Ecto neural progenitor cell (in vitro differentiated cells): Measurements from ENCODE around the gene TMEM38A.
"Not testable (repeated sequence)": the region's sequence is repeated elsewhere in the genome, so short reads cannot be mapped to it uniquely, and the experiment has no call there.

Experiments
- DNase-seq: peaks from one replicate; pipeline ENCODE4 v3.0.0-alpha.2; 2018; ENCODE audit warnings: low spot score

Gene TMEM38A

GRCh38 chr19:16677055-16677454 is 16.1 kb downstream of the TMEM38A start:
- DNase-seq: no peak

GRCh38 chr19:16678498-16678897 is 17.6 kb downstream of the TMEM38A start:
- DNase-seq: no peak

- DNase-seq: no peak
These were observed 18.9 kb downstream of the TMEM38A start for GRCh38 chr19:16679811-16680210.

GRCh38 chr19:16682539-16682938 is 21.6 kb downstream of the TMEM38A start:
- no peak for DNase-seq

- DNase-seq: no peak
These were observed 23.3 kb downstream of the TMEM38A start for GRCh38 chr19:16684216-16684615.

GRCh38 chr19:16688084-16688483 is 27.1 kb downstream of the TMEM38A start:
- DNase-seq: no peak

- no peak for DNase-seq
These were observed 38.0 kb downstream of the TMEM38A start for GRCh38 chr19:16698914-16699313.

- DNase-seq: no peak
These were observed 41.2 kb downstream of the TMEM38A start for GRCh38 chr19:16702123-16702522.

GRCh38 chr19:16703677-16704076 is 42.7 kb downstream of the TMEM38A start:
- DNase-seq: no peak

GRCh38 chr19:16710870-16711269 is 49.9 kb downstream of the TMEM38A start:
- DNase-seq: not testable (repeated sequence)

- not testable (repeated sequence) for DNase-seq
These were observed 51.4 kb downstream of the TMEM38A start for GRCh38 chr19:16712295-16712694.

GRCh38 chr19:16714702-16715287 is 53.9 kb downstream of the TMEM38A start:
- DNase-seq: peak; percentile 84

GRCh38 chr19:16715611-16716010 is 54.7 kb downstream of the TMEM38A start:
- no peak for DNase-seq

GRCh38 chr19:16721051-16721450 is 60.1 kb downstream of the TMEM38A start:
- DNase-seq: no peak

GRCh38 chr19:16722591-16722990 is 61.7 kb downstream of the TMEM38A start:
- no peak for DNase-seq

GRCh38 chr19:16726916-16727315 is 66.0 kb downstream of the TMEM38A start:
- no peak for DNase-seq

GRCh38 chr19:16735650-16736266 is 74.8 kb downstream of the TMEM38A start:
- not testable (repeated sequence) for DNase-seq

GRCh38 chr19:16736709-16737108 is 75.8 kb downstream of the TMEM38A start:
- DNase-seq: no peak

- no peak for DNase-seq
These were observed 77.0 kb downstream of the TMEM38A start for GRCh38 chr19:16737911-16738310.

GRCh38 chr19:16739546-16739945 is 78.6 kb downstream of the TMEM38A start:
- no peak for DNase-seq
